Mesothelial cell of epicardium (in vitro differentiated cells): Measurements from ENCODE around the gene GM2A. TPM values are rescaled to one million over a fixed set of nuclear protein-coding genes. Genes with fewer than 3 reads are reported as not detected.
"Not testable (repeated sequence)": the region's sequence is repeated elsewhere in the genome, so short reads cannot be mapped to it uniquely, and the experiment has no call there.

Source experiments
- DNase-seq, 2 experiments: peaks; one replicate each; pipeline ENCODE4 v3.0.0; 2021; ENCODE audit warnings: low spot score in 2 of 2; ENCODE audit not compliant: unreplicated experiment in 2 of 2
- H3K27ac Mint-ChIP-seq: 2 replicates; pipeline ENCODE4 v1.8.0; 2021; ENCODE audit warnings: mixed read lengths
- H3K27me3 Mint-ChIP-seq: 2 replicates; pipeline ENCODE4 v1.8.0; 2021; ENCODE audit warnings: low read depth, mixed read lengths
- H3K36me3 Mint-ChIP-seq: 2 replicates; pipeline ENCODE4 v1.8.0; 2021; ENCODE audit warnings: mixed read lengths
- H3K4me1 Mint-ChIP-seq: 2 replicates; pipeline ENCODE4 v1.8.0; 2021; ENCODE audit warnings: mixed read lengths
- H3K4me3 Mint-ChIP-seq: 2 replicates; pipeline ENCODE4 v1.8.0; 2021; ENCODE audit warnings: mild to moderate bottlenecking, moderate library complexity, mixed read lengths
- H3K9me3 Mint-ChIP-seq: 2 replicates; pipeline ENCODE4 v1.8.0; 2021; ENCODE audit warnings: mixed read lengths
- total RNA-seq: library from RNA; stranded (reverse); gene quantifications from 3 replicates; pipeline ENCODE4 v1.2.1, GENCODE V29; 2021
- TF ChIP-seq, protein P1 (sequence below): fragments of 200-600 bp; sonication (generic); IDR thresholded peaks from one replicate; pipeline ENCODE4 v1.5.0; 2021; ENCODE audit warnings: antibody characterized with exemption; ENCODE audit not compliant: unreplicated experiment

The GM2A gene
- total RNA-seq, 1 donor from 2014 or later: 41.8 TPM

DNA sequence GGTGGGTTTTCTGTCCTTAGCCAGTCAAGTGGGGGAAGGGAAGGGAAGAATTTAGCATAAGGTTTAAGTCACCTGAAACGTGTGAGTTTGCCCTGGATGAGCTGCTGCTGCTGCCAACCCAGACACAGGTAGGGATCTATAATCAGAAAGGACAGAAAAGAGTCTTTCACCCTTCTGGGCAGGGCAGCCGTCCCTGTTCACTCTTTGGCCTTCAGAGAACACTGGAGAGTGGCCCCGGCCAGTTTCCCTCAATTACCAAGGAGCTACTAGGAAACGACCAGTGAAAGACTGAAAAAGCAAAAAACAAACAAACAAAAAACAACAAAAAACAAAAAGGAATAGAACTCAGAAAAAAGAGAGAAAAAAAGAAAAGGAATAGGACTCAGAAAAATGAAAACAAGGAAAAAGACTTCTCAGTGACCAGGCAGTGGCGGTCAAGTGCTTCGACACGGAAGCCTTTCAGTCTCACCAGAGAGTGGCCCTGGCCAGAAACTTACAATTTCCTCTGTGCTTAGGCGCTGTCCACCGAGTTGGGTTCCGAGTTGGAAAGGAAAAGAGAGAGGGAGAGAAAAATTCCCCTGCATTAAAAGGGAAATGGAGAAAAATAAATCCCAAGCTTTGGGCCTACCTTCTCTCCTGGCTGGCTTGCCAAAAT lies 2.5 kb upstream of the GM2A start:
- DNase-seq: no peak
- H3K36me3 Mint-ChIP-seq: no peaks in the 10 kb centered on the region
- no peaks in the 10 kb centered on the region for H3K9me3 Mint-ChIP-seq
- TF ChIP-seq, protein P1, sequence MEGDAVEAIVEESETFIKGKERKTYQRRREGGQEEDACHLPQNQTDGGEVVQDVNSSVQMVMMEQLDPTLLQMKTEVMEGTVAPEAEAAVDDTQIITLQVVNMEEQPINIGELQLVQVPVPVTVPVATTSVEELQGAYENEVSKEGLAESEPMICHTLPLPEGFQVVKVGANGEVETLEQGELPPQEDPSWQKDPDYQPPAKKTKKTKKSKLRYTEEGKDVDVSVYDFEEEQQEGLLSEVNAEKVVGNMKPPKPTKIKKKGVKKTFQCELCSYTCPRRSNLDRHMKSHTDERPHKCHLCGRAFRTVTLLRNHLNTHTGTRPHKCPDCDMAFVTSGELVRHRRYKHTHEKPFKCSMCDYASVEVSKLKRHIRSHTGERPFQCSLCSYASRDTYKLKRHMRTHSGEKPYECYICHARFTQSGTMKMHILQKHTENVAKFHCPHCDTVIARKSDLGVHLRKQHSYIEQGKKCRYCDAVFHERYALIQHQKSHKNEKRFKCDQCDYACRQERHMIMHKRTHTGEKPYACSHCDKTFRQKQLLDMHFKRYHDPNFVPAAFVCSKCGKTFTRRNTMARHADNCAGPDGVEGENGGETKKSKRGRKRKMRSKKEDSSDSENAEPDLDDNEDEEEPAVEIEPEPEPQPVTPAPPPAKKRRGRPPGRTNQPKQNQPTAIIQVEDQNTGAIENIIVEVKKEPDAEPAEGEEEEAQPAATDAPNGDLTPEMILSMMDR: no peak
- H3K27ac Mint-ChIP-seq: no peak overlapping the region
- no peak overlapping the region for H3K4me3 Mint-ChIP-seq
- peaks cover 22% of the 10 kb centered on the region for H3K4me1 Mint-ChIP-seq
- H3K27me3 Mint-ChIP-seq: no peaks in the 10 kb centered on the region

DNA sequence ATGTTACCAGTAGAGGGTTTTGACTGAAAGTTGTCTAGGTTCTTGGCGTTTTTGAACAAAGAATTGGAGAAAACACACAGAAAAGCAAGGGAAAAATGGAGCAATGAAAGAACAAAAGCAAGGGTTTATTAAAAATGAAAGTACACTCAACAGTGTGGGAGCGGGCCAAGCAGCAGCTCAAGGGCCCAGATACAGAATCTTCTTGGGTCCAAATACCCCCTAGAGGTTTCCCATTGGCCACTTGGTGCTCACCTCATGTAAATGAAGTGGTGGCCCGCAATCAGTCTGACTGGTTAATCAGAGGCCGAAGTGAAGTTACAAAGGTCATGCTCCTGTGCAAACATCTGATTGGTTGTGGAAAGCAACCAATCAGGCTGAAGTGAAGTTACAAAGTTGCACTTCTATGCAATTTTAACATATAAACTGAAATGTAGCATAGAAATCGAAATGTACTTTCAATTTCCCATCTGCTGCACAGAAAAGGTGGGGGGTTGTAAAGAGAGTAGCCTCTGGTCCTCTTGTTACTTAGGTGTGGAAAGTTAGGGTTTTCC lies 1.9 kb upstream of the GM2A start:
- H3K36me3 Mint-ChIP-seq: no peaks in the 10 kb centered on the region
- H3K4me3 Mint-ChIP-seq: peak overlapping the region; percentile 7
- no peaks in the 10 kb centered on the region for H3K27me3 Mint-ChIP-seq
- no peaks in the 10 kb centered on the region for H3K9me3 Mint-ChIP-seq
- TF ChIP-seq, protein P1: no peak
- peaks cover 22% of the 10 kb centered on the region for H3K4me1 Mint-ChIP-seq
- no peak overlapping the region for H3K27ac Mint-ChIP-seq
- DNase-seq: no peak

- Mint-ChIP-seq H3K36me3 (no peaks in the 10 kb centered on the region), H3K9me3 (no peaks in the 10 kb centered on the region), H3K27me3 (no peaks in the 10 kb centered on the region), H3K4me3 (peak overlapping the region; percentile 92), H3K4me1 (peaks cover 23% of the 10 kb centered on the region), H3K27ac (no peak overlapping the region)
- no peak for DNase-seq
- TF ChIP-seq, protein P1: no peak
These were observed 1.4 kb upstream of the GM2A start for GRCh38 chr5:151251621-151252020.

GRCh38 chr5:151253605-151253950 lies 593 bp downstream of the GM2A start:
- H3K9me3 Mint-ChIP-seq: no peaks in the 10 kb centered on the region
- peak overlapping the region; percentile 99 for H3K27ac Mint-ChIP-seq
- H3K4me1 Mint-ChIP-seq: peaks cover 31% of the 10 kb centered on the region
- no peaks in the 10 kb centered on the region for H3K27me3 Mint-ChIP-seq
- DNase-seq: no peak
- H3K4me3 Mint-ChIP-seq: peak overlapping the region; percentile 92
- TF ChIP-seq, protein P1: no peak
- H3K36me3 Mint-ChIP-seq: no peaks in the 10 kb centered on the region

- peak overlapping the region; percentile 92 for H3K4me3 Mint-ChIP-seq
- H3K27me3 Mint-ChIP-seq: no peaks in the 10 kb centered on the region
- H3K27ac Mint-ChIP-seq: no peak overlapping the region
- TF ChIP-seq, protein P1: no peak
- H3K4me1 Mint-ChIP-seq: peaks cover 28% of the 10 kb centered on the region
- no peaks in the 10 kb centered on the region for H3K9me3 Mint-ChIP-seq
- no peaks in the 10 kb centered on the region for H3K36me3 Mint-ChIP-seq
- DNase-seq: no peak
These were observed 1.6 kb downstream of the GM2A start for GRCh38 chr5:151254556-151254955.

- not testable (repeated sequence) for DNase-seq, H3K27me3 Mint-ChIP-seq, H3K36me3 Mint-ChIP-seq, H3K4me3 Mint-ChIP-seq, H3K27ac Mint-ChIP-seq, H3K9me3 Mint-ChIP-seq
- H3K4me1 Mint-ChIP-seq: peaks cover 28% of the 10 kb centered on the region
These were observed 2.0 kb downstream of the GM2A start for GRCh38 chr5:151254990-151255389.
